ENCODE results near the gene DENR.
A peak's percentile ranks its signal among the peaks of the same experiment; 100 is the strongest.
"Not testable (repeated sequence)": the region's sequence is repeated elsewhere in the genome, so short reads cannot be mapped to it uniquely, and the experiment has no call there.

DENR gene, protein sequence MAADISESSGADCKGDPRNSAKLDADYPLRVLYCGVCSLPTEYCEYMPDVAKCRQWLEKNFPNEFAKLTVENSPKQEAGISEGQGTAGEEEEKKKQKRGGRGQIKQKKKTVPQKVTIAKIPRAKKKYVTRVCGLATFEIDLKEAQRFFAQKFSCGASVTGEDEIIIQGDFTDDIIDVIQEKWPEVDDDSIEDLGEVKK

DNA sequence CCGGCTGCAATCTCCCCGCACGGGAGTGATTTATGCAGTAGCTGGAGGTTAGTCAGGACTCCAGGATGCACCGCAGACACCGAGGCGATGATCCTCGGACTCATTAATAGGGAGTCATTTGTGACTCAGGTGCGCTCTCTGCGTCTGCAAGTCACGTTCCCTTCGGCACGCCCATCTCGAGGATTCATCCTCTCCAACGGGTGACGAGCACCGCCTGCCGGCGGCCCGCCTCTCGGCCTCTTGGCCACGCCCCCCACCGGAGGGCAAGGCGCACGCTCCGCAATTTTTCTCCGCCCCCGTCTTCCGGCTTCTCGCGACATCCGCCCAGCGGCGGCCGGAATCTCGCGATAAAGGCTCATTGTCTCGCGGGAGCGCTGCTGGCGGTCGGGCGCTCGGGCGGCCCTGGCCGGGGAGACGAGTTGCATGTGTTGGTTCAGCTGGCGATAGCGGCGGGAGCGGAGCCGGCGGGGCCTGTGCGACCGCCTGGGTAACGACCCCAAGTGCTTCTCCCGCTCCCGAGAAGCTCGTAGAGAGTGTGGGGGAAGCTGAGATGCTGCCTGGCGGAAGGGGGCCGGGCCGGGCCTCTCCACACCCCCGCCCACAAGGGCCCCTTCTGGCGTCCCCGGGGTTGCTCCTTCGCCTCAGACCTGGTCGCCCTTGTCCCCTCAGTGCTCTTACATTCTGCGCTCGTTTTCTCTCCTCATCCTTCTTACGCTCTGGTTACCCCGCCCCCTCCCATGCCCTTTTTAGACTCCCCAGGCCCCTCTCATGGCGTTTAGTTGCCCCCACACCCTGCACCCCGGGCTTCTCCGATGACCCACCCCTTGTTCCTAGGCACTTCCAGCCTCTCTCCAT lies at the start of gene DENR:
DENR (plus strand) TSS at position 361 of the 855 bp plus-strand sequence. CDS start 878 bp downstream, outside the sequence.
- peak; percentile 99 for DNase-seq (ENCODE audit: low read depth)

DNA sequence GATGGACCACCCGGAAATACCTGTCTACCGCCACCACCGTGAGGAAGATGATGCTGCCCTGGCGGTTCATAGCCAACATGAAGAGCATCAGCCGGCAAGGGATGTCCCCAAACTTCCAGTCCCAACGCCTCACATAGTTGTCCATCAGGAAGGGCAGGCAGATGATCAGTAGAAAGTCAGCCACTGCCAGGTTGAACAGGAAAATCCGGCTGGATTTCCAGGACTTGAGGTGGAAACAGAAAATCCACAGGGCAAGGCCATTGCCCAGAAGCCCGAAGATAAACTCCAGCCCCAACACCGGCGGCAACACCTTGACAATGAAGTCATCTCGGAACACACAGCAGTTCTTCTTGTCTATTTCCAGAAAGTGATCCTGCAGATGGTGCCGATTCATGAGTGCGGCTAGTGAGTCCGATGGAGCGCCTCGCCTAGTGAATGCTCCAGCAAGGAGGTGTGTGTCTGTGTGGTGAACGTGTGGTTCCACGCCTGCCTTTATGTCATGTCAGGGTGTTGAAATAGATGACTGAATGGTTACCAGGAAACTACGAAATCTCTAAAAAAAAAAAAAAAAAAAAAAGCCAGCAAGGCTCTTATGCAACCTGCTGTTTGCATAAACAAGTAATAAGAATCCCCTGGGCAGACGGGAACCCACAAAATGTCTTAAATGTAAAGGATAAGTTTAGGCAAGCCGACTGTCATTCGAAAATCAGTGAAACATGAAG lies 49.6 kb upstream of the DENR start, which contains the start of gene HCAR2:
HCAR2 (minus strand) TSS at position 468 of the 722 bp plus-strand sequence; CDS start at position 394, 74 bp downstream.
- not testable (repeated sequence) for DNase-seq (ENCODE audit: low read depth)

DNA sequence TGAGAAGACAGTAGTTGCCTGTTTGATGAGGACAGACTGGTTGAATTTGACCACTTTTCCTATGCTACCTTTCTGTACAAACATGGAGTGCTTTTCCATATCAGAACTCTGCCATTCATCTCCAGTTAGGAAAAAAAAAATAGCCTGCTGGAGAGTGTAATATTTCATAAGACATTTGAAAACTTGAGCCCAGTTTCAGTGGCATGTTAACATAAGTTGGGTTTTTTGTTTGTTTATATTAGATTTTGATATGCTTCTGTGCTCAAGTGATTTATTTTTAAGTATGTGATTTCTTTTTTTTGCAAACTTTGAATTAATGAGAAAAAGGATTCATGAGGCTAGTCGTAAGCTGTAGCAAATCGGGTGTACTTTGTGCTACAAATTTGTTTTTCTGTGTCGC lies 48.8 kb upstream of the DENR start:
- not testable (repeated sequence) for DNase-seq (ENCODE audit: low read depth)

DNA sequence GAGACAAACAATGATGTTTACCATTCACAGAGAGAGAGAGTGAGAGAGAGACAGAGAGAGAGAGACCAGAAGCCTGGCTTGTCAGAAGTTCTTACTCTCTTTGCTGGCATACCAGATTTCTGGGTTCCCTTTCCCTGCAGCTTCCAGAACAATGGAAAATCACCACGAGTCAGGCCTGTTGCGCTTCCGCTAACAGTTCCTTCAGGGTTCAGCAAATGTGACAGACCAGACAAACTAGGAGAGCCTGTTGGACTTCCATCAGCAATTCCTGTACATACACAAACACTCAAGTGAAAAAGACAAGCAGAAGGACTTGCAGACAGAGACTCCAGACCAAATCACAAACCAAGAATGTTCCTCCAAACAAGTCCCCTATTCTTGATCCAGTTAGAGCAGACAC lies 43.3 kb upstream of the DENR start:
- DNase-seq (ENCODE audit: low read depth) = not testable (repeated sequence)

DNA sequence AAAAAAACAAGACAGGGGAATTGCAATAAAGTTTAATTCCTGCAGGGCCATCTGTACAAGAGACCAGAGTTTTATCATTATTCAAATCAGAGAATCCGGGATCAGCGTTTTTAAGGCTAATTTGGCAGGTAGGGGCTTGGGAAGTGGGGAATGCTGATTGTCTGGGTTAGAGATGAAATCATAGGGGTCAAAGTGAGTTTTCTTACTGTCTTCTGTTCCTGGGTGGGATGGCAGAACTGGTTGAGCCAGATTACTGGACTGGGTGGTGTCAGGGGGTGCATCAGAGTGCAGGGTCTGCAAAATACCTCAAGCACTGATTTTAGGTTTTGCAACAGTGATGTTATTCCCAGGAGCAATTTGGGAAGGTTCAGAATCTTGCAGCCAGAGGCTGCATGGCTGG lies 42.3 kb upstream of the DENR start:
- not testable (repeated sequence) for DNase-seq (ENCODE audit: low read depth)

DNA sequence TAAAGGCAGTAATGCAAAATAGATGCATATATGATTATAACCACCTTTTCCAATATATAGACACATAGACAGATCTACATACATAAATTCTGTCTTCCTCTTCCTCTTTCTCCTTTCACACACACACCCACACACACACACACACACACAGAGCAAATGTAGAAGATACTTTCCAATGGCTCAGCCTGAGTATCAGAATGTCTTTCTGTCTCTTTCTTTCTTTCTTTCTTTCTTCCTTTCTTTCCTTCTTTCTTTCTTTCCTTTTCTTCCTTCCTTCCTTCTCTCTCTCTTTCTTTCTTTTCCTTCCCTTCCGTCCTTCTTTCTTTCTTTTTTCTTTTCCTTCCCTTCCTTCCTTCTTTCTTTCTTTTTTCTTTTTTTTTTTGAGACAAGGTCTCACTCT lies 41.4 kb upstream of the DENR start:
- not testable (repeated sequence) for DNase-seq (ENCODE audit: low read depth)

DNA sequence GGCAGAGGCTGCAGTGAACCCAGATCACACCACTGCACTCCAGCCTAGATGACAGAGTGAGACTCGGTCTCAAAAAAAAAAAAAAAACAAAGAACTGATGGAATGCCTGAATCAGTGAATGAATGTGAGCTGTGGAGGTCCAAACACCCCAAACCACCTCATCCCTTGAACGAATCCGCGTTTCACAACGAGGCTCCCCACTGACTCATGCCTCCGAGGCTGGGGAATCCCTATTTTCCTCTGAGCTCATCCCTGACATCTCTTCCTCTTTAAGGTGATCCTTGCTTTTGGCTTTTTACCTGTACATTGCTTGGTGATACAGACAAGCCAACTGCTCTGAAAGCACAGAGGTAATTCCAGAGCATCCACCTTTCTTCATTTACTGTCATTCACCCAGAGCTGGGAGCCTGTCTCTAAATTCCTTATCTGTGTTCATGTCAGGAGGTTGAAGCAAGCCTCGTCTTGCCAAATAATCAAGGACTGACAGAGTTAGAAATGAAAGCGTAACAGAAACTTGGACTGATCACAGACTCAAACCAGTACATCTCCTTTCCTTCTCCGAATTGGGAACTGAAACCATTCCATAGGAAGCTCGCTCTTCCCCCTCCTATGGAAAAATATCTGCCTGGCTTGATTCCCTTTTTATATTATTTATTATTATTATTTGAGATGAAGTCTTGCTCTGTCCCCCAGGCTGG lies 39.0 kb upstream of the DENR start:
- DNase-seq (ENCODE audit: low read depth) = not testable (repeated sequence)

DNA sequence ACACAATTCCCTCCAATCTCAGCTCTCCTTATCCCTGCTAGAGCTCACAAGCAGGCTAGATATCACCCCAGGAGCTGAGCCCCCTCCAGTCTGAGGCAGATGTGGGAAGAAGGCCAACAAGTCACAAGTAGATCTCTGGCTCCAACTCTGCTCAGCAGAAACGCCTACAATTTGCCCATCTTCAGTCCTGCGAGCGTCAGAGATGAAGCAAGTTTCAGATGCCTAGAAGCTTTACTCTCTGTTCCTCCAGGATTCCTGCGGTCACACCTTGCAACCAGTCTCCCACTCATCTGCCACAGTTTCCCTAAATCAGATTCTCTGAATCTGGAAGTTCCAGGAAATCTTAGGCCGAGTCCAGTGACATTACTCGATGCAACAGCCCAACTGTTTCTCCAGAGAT lies 37.4 kb upstream of the DENR start:
- DNase-seq (ENCODE audit: low read depth) = not testable (repeated sequence)

DNA sequence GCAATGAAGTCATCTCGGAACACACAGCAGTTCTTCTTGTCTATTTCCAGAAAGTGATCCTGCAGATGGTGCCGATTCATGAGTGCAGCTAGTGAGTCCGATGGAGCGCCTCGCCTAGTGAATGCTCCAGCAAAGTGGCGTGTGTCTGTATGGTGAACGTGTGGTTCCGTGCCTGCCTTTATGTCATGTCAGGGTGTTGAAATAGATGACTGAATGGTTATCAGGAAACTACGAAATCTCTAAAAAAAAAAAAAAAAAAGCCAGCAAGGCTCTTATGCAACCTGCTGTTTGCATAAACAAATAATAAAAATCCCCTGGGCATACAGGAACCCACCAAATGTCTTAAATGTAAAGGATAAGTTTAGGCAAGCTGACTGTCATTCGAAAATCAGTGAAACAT lies 36.0 kb upstream of the DENR start, which contains the start of gene HCAR3:
HCAR3 (minus strand) TSS at position 154 of the 400 bp plus-strand sequence; CDS start at position 80, 74 bp downstream.
- DNase-seq (ENCODE audit: low read depth) = not testable (repeated sequence)

DNA sequence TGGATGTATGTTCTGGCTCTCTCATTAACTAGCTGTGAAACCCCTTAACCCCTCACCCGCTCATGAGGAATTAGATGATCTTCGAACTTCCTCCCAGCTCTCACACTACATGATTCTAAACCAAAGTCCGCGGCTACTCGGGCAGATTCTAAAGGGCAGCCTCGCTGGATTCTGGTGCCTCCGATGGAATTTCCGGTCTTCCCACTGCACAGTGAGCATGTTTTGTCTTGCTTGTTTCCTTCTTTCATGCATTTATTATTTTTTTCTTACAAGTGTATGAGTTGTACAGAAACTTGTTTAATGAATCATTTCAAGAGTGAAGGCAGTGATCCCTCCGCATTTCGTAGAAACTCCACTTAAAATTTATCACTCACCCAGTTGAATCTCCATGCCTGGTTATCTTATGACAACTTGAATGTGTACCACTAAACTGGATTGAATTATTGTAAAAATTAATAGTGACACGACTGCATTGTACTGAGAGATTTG lies 31.5 kb upstream of the DENR start:
- DNase-seq (ENCODE audit: low read depth) = no peak

DNA sequence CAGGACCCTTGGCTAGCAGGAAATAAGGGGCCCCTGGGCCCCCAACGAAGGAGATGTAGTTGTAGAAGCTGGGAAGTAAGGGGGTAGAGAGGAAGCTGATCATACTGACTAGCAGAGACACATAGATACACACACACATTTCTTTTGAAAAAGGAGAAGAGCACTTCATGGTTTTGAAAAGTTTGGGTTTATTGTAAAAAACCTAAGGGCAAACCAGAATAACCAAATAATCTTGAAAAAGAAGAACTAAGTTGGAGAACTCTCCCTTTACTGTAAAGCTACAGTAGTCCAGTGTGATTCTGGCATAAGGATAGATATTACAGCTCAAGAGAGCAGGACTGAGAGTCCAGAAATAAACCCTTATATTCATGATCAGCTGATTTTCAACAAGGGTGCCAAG lies 30.2 kb upstream of the DENR start:
- DNase-seq (ENCODE audit: low read depth) = no peak

DNA sequence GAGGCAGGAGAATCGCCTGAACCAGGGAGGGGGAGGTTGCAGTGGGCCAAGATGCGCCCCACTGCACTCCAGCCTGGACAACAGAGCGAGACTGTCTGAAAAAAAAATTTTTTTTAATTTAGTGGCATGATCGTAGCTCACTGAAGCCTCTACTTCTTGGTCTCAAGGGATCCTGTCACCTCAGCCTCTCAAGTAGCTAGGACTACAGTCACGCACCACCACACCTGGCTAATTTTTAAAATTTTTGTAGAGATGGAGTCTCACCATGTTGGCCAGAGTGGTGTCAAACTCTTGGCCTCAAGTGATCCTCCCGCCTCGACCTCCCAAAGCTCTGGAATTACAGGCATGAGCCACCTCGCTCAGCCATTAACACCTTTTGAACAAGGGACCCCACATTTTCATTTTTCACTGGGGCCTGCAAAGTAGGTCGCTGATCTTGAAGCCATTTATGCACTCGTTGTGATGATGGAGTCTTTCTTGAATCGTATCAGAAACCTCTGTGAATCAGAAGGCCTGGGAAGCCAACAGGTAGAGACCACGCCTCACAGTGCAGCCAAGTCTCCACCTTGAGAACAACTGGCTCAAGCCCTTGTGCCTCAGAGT lies 27.9 kb upstream of the DENR start:
- no peak for DNase-seq (ENCODE audit: low read depth)

DNA sequence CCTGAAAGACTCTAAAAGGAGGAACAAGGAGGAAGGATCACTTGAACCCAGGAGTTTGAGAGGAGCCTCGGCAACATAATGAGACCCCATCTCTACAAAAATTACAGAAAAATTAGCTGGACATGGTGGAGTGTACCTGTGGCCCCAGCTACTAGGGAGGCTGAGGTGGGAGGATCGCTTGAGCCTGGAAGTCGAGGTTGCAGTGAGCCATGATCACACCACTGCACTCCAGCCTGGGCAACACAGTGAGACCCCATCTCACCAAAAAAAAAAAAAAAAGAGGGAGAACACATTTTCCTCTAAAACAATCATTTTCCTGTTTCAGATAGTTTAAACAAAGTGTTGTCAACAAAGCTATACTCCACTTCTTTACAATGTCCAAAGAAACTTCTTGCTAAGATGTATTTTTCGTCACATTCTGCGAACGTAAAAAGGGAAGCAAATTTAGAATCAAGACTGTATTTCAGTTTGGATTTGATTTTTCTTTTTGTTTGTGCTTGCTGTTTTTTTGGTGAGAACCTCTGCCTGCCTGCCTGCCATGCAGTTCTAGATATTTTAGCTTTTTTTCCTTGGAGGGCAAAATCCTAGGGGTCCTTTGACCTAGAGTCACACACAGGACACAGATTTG lies 27.1 kb upstream of the DENR start:
- no peak for DNase-seq (ENCODE audit: low read depth)

DNA sequence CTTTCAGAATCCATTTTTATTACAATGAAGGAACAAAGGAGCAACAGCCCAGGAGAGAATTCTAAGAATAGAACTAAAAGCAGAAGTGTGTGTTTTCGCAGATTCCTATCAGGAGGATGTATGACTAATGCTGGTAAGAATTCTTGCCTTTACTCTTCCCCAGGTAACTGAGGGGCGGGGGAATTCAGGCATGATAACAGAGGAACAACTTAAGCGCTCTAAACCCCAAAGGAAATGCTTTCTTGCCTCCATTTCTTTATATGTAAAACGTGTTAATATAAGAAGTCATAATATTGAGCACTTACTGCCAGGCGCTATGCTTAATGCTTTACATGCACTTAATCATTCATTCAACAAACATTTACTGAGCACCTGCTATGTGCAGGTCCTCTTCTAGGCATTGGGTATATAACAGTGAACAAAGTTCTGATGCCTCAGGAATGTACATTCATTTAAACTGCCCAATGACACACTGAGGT lies 26.5 kb upstream of the DENR start:
- DNase-seq (ENCODE audit: low read depth) = no peak

DNA sequence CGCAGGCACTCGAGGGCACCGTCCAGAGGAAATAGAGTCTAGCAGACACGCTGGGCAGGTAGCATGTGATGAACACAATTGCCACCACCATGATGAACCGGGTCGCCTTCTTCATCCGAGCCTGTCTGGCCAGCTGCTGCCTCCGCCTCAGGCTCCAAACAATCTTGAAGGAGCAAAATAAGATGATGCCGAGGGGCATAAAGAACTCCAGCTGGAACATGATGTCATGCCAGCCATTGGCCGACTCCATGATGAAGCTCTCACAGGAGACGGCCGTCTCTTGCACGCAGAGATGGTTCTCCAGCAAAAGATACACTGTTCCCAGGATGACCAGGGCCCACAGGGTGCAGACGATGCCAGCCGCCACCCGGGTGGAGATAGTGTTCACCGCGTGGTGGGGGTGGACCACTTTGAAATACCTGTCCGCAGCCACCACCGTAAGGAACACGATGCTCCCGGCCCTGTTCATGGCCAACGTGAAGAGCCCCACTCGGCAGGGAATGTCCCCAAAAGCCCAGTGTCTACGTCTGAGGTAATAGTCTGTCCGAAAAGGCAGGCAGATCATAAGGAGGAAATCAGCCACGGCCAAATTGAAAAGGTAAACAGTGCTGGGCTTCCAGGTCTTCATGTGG lies 22.9 kb upstream of the DENR start:
- DNase-seq (ENCODE audit: low read depth) = no peak

DNA sequence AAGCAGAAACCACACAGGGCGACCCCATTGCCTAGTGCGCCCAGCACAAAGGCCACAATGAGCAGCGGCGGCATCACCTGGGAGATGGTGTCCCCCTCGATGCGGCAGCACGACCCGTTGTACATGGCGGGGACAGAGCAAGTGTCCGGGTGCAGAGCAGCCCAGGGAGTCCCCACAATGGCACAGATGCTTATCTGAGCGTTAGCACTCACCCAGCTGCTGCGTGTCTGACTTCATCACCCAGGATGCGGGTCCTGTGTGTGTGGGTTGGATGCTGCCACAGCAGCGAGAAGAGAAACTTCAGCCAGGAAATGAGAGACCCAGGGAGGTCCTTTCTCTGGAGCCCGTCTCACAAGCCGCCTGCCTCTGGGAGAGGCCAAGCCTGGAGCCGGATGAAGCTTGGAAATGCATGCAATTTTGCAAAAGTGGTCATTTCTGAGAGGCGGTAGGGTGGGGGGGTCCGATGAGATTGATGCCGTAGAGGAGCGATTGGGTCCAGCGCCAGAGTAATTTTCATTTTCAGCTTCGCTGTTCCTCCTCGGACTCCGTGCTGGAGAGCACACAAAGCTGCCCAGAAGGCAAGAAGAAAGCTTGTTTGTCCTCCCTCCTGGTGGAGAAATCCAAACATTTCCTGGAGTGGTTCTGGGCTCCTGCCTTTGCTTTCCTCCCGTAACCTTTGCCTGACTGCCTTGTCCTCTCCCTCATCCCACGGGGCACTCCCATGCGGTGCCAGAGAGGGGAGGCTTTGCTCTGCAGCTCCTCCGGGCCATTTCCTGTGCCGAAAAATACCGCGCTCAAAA lies 22.2 kb upstream of the DENR start, which contains the start of gene HCAR1:
HCAR1 (minus strand) TSS at position 630 of the 800 bp plus-strand sequence; CDS start at position 125, 505 bp downstream.
- no peak for DNase-seq (ENCODE audit: low read depth)

DNA sequence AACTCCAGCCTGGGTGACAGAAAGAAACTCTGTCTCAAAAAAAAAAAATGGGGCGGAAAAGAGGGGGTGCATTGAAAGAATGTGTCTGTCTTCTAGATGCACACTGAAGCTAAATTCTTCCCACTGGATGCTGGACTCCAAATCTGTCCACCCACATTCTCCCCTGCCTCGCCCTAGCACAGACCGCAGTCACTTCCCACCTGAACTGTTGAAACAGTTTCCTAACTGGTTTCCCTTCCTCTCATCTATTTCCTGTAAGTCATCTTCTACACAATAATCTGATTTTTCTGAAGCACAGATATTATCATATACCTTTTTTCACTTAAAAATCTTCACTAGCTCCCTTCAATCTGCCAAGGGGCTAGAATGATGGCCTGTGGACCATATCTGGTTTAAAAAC lies 20.5 kb upstream of the DENR start:
- no peak for DNase-seq (ENCODE audit: low read depth)

DNA sequence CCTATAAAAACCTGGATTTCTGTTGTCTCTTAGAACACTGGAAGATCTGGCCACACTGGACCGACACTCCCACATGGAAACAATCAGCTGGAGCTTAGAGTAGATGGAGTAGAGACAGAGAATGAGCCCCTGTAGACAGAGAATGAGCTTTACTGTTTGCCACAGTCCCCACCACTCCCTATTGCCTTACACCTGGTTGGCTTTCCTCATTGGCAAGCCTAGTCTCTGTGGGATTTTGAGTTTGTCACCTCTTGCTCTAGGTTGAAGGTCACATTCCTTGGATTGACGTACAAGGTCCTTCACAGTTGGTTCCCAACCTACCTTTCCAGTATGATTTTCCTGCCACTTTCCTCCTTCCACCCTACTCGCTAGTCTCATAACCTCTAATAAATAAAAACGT lies 20.0 kb upstream of the DENR start:
- DNase-seq (ENCODE audit: low read depth) = no peak

DNA sequence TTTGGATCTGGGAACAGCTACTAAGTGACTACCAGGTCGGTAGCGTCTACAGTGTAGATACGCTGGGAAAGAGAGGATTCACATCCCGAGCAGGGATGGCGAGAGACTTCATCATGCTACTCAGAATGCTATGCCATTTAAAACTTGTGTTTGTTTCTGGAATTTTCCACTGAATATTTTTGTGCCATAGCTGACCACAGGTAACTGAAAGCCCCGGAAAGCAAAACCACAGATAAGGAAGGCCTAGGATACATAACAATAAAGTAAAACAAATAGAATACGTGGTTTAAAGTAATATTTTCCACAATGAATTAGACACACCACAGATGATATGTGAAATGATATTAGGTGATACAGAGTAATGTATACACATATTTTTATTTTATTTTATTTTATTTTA lies 14.1 kb upstream of the DENR start:
- no peak for DNase-seq (ENCODE audit: low read depth)
